Measurements from ENCODE around the gene CTDSP1. TPM values are rescaled to one million over a fixed set of nuclear protein-coding genes. Genes with fewer than 3 reads are reported as not detected.

The CTDSP1 gene
- polyA plus RNA-seq, 3 donors: 124 to 134 (median 127) TPM

DNA sequence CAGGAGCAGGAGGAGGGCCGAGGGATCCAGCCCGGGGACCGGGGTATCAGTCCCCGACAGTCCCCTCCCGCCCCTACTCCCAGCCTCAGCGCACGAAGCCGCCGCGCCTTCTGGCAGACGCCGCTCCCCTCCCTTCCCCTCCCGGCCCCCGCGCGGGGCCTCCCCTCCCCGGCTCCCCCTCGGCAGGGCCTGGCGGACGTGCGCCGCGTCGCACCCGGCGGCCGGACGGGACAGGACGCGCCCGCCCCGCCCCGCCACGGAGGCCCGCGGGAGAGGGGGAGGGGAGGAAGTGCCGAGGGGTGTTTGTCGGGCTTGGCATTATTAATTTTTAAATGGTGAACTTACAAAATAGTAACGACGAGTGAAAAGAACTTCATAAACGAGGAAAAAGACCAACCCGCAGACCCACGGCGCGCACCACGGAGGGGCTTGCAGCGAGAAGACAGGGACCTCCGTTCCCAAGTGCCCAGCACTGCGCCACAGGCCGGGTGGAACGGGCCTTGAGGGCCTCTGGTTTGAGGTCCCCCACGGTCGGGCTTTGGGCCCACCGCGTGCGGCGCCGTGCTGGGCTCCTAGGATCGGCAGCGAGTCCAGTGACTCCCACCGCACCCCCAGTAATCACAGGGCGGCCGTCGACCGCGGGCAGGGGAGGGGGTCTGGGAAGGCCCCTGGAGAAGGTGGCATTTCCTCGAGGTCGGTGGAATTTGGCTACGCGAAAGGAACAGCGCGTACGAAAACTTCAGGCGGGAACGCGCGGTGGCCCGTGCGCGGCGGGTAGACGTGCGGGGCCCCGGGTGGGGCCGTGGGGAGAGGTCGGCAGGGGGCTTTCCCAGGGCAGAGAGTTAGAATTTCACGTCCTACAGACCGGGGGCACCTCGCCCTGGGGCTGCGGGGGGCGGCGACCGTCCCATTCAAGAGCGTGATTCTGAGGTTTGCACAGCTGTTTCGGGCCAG is 954 bp upstream of the CTDSP1 start:
- DNase-seq (ENCODE audit: low read depth in 3 of 3, low spot score in 2 of 3): no peak

DNA sequence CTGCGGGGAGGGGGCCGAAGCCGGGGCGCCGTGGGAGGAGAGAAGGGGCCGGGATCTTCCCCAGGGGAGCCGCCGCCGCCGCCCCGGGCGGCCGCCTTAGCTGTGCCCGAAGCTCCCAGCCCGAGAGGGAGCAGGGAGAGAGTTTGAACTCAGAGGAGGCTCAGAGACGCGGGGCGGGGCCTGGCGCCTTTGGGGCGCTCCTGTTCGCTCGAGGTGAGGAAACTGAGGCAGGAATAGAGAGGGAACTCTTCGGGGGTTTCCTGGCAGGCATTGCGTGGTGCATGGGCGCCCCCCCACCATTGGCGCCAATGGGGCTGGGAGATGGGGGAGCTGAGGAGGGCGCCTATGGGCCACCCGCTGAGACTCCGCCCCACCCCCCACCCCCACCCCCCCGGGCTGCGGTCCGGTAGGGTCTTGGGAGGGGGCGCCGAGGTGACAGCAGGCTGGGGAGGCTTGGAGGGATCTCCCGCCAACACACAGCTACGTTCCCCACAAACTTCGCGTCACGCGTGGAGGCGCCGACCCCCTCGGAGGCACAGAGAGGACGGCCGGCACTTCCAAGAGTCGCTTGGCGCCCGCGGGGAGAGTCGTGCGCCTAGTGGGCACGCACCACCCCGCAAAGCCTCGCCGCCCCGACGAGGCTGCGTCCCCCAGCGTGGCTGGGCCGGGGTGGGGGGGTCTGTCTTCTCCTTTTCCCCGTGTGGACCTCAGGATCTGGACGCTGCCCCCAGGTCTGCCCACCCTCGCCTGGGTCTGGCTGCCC is 680 bp downstream of the CTDSP1 start:
- no peak for DNase-seq (ENCODE audit: low read depth in 3 of 3, low spot score in 2 of 3)

DNA sequence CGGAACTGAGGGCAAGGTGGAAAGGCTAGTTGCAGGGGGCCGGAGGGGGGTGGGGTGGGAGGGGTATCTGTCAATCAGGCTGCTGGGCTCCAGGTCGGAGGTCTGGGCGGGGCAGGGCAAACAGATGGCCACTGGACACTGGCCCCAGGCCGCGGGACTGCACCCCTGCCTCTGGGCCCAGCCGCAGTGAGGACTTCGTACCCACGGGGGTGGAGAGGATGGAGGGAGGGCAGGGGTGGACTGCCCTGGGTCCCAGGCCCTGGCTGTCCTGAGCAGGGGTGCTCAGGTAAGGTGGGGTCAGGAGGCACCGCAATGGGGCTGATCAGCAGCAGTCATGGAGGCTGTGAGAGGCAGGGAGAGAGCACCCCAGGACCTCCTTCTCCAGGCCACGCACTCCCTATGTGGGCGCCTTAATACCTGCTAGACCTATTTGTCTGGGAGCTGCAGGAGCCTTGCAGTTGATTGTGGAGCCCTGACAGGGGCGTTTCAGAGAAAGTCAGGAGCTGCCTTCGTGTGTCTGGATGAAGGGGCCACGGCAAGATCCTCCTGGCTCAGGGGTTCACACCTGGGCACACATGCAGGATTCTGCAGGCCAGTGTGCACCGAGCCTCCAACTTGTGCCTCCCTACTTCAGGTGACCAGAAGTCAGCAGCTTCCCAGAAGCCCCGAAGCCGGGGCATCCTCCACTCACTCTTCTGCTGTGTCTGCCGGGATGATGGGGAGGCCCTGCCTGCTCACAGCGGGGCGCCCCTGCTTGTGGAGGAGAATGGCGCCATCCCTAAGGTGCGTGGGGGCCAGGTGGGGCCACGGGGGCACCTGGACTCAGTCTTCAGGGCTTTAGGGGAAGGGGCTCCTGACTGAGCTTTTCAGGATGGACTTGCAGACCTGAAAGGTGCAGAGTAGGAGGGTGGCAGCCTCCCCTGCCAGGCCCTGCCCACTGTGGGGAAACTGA is 1.5 kb downstream of the CTDSP1 start:
- DNase-seq (ENCODE audit: low read depth in 3 of 3, low spot score in 2 of 3): no peak

DNA sequence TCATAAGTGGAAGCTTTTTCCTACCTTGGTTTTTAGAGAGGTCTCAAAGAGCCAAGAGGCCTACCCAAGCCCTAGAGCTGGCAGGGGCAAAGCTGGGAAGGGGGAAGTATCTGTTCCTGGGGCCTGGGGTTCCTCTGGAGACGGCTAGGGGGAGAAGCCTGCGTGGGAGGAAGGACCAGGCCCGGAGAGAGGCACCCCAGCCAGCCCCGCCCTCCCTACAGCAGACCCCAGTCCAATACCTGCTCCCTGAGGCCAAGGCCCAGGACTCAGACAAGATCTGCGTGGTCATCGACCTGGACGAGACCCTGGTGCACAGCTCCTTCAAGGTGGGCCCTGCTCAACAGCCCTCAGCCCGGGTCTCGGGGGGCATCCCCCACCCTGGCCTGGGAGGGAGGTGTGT is 2.2 kb downstream of the CTDSP1 start:
- DNase-seq (ENCODE audit: low read depth in 3 of 3, low spot score in 2 of 3): no peak

DNA sequence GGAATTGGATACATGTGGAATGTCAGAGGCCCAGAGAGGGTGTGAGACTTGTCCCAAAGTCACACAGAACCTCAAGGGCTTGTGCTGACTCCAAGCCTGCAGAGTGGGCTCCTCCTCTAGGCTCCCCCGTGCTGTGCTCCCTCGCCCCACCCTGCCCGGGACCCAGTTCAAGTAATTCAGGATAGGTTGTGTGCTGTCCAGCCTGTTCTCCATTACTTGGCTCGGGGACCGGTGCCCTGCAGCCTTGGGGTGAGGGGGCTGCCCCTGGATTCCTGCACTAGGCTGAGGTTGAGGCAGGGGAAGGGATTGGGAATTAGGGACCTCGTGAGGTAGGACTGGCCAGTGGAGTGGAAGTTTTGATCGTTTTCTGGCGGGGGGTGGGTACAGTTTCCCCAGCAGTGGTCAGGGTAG is 2.8 kb downstream of the CTDSP1 start:
- DNase-seq (ENCODE audit: low read depth in 3 of 3, low spot score in 2 of 3): no peak

DNA sequence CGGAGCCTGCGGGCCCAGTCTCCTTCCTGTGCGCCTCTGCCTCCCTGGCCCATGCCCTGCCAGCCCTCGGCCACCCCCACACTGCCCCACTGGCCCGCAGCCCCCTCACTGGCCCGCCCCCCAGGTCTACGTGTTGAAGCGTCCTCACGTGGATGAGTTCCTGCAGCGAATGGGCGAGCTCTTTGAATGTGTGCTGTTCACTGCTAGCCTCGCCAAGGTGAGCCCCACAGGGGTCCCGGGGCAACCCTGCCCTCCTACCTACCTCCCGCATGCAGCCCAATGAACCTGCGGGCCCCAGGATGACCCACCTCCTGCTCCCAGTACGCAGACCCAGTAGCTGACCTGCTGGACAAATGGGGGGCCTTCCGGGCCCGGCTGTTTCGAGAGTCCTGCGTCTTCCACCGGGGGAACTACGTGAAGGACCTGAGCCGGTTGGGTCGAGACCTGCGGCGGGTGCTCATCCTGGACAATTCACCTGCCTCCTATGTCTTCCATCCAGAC is 3.3 kb downstream of the CTDSP1 start:
- no peak for DNase-seq (ENCODE audit: low read depth in 3 of 3, low spot score in 2 of 3)

DNA sequence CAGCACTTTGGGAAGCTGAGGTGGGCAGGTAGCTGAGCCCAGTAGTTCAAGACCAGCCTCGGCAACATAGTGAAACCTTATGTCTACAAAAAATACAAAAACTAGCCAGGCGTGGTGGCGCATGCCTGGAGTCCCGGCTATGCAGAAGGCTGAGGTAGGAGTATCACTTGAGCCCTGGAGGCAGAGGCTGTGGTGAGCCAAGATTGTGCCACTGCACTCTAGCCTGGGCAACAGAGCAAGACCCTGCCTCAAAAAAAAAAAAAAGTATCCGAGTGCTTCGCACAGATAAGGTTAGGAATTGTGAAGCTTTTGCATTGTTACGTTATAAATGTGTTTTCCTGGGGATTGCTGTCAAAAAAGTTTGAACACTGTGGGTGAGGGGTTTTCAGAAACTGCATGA is 4.1 kb downstream of the CTDSP1 start:
- DNase-seq (ENCODE audit: low read depth in 3 of 3, low spot score in 2 of 3): no peak

DNA sequence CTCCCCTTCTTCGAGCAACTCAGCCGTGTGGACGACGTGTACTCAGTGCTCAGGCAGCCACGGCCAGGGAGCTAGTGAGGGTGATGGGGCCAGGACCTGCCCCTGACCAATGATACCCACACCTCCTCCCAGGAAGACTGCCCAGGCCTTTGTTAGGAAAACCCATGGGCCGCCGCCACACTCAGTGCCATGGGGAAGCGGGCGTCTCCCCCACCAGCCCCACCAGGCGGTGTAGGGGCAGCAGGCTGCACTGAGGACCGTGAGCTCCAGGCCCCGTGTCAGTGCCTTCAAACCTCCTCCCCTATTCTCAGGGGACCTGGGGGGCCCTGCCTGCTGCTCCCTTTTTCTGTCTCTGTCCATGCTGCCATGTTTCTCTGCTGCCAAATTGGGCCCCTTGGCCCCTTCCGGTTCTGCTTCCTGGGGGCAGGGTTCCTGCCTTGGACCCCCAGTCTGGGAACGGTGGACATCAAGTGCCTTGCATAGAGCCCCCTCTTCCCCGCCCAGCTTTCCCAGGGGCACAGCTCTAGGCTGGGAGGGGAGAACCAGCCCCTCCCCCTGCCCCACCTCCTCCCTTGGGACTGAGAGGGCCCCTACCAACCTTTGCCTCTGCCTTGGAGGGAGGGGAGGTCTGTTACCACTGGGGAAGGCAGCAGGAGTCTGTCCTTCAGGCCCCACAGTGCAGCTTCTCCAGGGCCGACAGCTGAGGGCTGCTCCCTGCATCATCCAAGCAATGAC is 4.8 kb downstream of the CTDSP1 start:
- DNase-seq (ENCODE audit: low read depth in 3 of 3, low spot score in 2 of 3): no peak

DNA sequence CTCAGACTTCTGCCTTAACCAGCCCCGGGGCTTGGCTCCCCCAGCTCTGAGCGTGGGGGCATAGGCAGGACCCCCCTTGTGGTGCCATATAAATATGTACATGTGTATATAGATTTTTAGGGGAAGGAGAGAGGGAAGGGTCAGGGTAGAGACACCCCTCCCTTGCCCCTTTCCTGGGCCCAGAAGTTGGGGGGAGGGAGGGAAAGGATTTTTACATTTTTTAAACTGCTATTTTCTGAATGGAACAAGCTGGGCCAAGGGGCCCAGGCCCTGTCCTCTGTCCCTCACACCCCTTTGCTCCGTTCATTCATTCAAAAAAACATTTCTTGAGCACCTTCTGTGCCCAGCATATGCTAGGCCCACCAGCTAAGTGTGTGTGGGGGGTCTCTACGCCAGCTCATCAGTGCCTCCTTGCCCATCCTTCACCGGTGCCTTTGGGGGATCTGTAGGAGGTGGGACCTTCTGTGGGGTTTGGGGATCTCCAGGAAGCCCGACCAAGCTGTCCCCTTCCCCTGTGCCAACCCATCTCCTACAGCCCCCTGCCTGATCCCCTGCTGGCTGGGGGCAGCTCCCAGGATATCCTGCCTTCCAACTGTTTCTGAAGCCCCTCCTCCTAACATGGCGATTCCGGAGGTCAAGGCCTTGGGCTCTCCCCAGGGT is 5.5 kb downstream of the CTDSP1 start:
- no peak for DNase-seq (ENCODE audit: low read depth in 3 of 3, low spot score in 2 of 3)

DNA sequence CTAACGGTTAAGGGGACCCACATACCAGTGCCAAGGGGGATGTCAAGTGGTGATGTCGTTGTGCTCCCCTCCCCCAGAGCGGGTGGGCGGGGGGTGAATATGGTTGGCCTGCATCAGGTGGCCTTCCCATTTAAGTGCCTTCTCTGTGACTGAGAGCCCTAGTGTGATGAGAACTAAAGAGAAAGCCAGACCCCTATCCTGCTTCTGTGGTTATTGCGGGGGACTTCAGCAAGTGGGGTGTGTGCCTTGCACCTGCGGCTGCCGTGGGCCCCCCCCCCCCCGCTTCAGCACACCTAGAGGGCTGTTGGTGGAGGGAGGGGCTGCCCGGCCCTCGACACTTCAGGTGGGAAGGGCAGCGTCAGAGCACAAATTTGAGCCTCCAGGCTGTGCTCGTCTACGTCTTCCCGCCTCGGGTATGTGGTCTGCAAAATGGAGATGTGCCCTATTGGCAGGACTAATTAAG is 6.1 kb downstream of the CTDSP1 start:
- DNase-seq (ENCODE audit: low read depth in 3 of 3, low spot score in 2 of 3): no peak

DNA sequence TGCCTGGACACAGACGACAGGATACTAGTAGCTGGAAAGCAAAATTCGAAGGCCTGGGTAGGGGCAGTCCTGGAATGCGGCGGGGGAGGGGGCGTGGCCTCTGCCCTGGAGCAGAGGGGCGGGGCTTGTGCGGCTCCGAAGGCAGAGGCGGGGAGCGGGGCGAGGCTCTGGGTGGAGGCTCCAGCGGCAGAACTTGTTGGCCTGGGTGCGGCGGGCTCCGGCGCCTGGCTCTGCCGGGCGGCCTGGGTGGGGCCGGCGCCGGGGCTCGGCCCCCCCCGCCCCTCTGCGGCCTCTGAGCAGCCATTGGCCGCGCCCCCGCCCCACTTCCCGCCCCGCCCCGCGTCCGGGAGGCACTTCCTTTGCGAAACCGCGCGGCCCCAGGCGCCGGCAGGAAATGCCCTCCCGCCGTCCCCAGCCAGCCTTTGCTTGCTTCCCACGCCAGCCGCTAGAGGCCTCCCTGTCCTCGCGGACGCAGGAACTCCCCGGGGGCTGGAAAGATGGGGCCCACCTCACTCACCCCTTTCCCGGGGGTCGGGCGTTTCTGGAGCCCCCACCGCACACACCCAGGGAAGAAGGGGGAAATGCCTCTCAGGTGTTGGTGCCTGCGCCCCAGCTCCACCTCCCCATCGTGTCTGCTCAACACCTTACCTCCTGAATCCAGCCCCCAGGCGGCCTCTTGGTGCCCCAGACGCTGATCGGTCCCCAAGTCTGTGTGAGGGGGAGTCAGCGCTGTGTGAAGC is 6.7 kb downstream of the CTDSP1 start:
- peak; percentile 70 to 86 (median 85) for DNase-seq (ENCODE audit: low read depth in 3 of 3, low spot score in 2 of 3)

DNA sequence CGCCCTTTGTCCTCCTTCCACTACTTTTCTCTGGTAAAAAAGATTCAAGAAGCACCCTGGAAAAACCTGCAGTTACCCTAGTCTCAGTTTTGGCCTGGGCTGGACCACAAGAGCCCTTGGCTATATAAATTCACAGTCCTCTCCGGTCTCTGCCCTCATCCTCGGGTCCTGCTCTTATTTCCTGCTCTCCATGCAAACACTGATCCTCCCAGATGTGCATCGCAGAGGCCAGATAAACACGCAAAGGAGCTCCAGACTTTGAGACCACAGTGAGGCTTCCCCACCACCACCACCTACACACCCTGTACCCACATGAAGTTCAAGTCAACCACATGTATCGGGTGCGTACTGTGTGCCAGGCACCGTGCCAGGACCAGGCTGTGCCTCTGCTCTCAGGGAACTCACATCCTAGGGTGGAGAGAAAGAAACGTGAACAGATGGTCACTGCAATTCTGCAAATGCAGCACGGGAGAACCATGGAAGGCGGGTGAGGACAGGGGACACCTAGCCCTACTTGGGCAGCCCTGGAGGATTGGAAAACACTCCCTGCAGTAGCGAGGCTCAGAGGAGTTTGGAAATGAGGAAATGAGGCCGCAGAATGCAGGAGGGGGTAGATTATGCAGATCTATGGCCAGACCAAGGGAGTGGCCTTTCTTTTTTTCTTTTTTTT is 7.4 kb downstream of the CTDSP1 start:
- no peak for DNase-seq (ENCODE audit: low read depth in 3 of 3, low spot score in 2 of 3)

DNA sequence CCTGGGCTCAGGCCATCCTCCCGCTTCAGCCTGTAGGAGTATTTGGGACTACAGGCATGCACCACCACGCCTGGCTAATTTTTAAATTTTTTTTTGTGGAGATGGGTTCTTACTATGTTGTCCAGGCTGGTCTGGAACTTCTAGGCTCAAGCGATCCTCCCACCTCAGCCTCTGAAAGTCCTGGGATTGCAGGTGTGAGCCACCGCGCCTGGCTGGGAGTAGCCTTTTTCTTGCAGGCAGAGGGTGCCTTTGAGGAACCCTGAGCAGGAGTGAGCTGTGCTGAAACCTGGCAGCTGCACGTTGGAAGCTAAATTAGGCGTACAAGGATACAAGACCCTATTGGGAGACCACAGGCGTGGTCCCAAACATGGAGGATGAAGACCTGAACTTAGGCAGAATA is 8.0 kb downstream of the CTDSP1 start:
- no peak for DNase-seq (ENCODE audit: low read depth in 3 of 3, low spot score in 2 of 3)

DNA sequence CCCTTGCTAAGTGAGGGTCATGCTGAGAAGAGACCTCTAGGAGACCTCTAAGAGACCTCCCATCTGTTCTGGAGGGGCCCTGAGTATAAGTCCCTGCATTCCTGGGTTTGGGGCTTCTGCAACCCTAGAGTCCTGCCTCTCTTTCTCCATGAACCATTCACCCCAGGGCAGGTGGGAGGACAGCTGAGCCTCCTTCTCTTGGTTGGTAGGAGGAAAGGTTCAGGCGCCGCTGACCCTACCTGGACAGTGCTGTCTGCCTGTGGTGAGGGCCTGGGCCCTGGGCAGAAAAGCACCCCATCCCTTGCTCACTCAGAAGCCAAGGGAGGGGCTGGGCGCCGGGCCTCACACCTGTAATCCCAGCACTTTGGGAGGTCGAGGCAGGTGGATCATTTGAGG is 18.7 kb downstream of the CTDSP1 start:
- DNase-seq (ENCODE audit: low read depth in 3 of 3, low spot score in 2 of 3): no peak

DNA sequence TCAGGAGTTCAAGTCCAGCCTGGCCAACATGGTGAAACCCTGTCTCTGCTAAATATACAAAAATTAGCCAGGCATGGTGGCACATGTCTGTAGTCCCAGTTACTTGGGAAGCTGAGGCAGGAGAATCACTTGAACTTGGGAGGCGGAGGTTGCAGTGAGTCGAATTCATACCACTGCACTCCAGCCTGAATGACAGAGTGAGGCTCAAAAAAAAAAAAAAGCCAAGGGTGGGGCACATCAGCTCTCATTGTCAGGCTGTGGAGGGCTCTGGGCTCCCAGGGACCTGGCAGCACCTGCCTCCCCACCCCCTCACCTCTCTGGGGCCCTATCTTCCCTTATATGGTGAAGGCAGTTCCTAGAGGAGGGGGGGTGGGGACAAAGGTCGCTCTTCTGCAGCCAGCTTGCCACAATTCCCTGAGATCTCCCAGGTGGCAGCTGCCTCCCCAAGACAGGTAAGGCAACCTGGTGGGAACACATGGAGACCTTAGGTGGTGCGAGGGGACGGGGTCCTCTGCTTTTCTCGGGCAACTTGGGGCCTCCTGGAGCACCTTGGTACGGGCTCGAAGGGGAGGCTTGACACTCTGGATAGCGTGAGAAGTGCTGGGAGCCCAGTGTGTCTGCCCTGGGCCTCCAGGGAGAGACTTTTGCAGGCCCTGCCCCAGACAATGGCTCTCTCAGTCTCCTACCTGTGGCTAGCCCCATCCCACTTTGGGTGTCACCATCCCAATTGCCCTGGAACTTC is 19.2 kb downstream of the CTDSP1 start, which contains the start of gene VIL1:
VIL1 (plus strand) TSS at position 407 of the 742 bp plus-strand sequence. CDS start 4,656 bp downstream, outside the sequence.
- no peak for DNase-seq (ENCODE audit: low read depth in 3 of 3, low spot score in 2 of 3)

DNA sequence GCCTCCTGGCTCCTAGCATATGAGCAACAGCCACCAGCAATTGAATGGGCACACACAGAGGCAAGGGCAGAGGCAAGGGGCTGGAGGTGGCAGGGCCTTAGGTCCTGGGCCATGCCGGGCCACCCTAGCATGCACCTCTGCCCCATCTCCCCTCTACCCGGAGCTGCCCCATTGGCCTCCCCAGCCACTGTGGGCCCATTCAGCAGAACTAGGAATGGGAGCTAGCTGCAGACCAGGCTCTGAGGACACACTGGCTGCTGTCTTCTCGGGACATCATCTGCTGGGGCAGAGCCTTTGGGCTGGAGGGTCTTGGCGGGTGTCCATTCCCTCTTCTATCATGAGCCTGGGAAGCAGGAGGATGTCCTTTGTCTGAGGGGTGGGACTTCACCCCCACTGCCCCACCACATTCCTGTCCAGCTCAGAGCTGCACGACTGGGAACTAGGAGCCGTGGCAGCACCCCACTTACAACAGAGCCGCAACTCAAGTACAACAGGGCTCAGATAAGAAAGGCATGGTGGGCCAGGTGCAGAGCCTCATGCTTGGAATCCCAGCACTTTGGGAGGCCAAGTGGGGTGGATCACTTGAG is 20.1 kb downstream of the CTDSP1 start:
- no peak for DNase-seq (ENCODE audit: low read depth in 3 of 3, low spot score in 2 of 3)

DNA sequence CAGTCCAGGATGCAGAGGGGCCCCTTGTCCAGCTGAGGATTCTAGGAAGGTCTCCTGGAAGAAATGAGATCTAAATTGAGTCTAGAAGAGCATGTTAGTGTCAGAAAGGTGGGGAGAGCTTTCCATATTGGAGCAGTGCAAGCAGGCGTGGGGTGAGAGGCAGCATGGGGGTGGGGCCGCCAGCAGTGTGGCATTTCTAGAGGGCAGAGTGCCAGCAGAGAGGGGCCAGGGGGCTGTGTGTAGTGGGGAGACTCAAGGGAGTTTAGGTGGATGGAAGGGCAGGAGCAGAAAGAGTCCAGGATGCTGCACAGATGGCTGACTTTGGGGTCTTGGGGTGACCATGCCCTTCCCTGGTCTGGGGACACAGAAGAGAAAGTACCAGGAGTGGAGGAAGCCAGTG is 21.4 kb downstream of the CTDSP1 start:
- DNase-seq (ENCODE audit: low read depth in 3 of 3, low spot score in 2 of 3): no peak
